MM.1S (cell line): ENCODE data around the gene CCL27.

Experiments used
- EZH2 ChIP-seq: fragments of 300-600 bp; sonication (generic); optimal IDR thresholded peaks from 2 replicates; pipeline ENCODE3; 2017; ENCODE audit warnings: low read depth, mild to moderate bottlenecking, antibody characterized with exemption, low read length, mixed read lengths
- EZH2phosphoT487 ChIP-seq: fragments of 300-600 bp; sonication (generic); IDR thresholded peaks from 2 replicates; pipeline ENCODE4 v1.6.1; 2018; ENCODE audit warnings: antibody characterized with exemption, low read length
- TF ChIP-seq, protein P1 (sequence below): fragments of 300-600 bp; sonication (generic); IDR thresholded peaks from 2 replicates; pipeline ENCODE4 v1.5.1; 2016; ENCODE audit warnings: antibody characterized with exemption, low read length, mixed read lengths

DNA sequence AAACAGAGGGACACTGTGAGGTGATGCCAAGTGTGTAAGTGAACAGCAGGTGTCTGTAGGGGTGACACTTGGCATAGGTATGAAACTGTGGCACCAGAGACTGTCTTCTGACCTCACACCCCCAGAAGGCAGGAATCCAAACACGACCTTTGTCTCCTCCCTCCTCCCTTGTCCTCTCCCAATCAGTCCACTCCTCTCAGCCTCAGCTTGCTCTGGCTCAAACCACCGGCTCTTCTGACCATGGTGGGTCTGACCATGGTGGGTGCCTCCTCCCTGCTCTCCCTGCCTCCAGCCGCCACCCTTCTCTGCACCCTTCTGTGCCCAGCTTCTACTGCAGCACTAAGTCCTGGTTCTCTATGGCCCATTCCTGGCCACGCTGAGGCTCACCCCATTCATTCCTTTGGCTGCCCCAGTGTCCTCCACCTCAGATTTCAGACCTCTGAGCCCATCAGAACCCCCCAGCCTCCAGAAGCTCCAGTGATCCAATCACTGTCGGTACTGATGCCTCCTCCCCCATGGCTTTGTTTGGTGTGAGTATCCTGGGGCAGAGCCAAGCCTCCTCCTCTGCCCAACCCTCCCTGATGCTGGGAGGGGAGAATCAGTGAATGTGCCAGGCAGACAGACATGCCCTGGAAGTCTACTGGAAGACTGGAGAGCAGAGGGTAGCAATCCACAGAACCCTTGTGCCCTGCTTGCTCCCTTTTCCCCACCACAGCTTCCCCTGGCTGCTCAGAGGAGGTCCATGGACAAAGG is 31.9 kb downstream of the CCL27 start:
- TF ChIP-seq, protein P1, sequence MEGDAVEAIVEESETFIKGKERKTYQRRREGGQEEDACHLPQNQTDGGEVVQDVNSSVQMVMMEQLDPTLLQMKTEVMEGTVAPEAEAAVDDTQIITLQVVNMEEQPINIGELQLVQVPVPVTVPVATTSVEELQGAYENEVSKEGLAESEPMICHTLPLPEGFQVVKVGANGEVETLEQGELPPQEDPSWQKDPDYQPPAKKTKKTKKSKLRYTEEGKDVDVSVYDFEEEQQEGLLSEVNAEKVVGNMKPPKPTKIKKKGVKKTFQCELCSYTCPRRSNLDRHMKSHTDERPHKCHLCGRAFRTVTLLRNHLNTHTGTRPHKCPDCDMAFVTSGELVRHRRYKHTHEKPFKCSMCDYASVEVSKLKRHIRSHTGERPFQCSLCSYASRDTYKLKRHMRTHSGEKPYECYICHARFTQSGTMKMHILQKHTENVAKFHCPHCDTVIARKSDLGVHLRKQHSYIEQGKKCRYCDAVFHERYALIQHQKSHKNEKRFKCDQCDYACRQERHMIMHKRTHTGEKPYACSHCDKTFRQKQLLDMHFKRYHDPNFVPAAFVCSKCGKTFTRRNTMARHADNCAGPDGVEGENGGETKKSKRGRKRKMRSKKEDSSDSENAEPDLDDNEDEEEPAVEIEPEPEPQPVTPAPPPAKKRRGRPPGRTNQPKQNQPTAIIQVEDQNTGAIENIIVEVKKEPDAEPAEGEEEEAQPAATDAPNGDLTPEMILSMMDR, result no peak
- TF ChIP-seq EZH2 (no peak), EZH2phosphoT487 (no peak)
